Activated CD8-positive, alpha-beta memory T cell treated with anti-CD3 and anti-CD28 coated beads, Interleukin-2, amount 10 ng/mL, durations not matched to agents 7 days and 5 days (primary cell): ENCODE measurements around the gene ZNF211. TPM values are rescaled to one million over a fixed set of nuclear protein-coding genes. Genes with fewer than 3 reads are reported as not detected.

ENCODE experiments used
- ATAC-seq: fragments of 150-1000 bp; cut with Tn5 transposase; one replicate; pipeline ENCODE4 v1.10.0; 2021; ENCODE audit warnings: moderate library complexity
- CTCF ChIA-PET: fragments of 350-600 bp; sonication (Branson Sonifier 250); formaldehyde crosslinking; loops from one replicate; lab custom pipeline; 2021; ENCODE audit warnings: antibody characterized with exemption; lab: Charles Lee
- DNase-seq: peaks from one replicate; pipeline ENCODE4 v3.0.0-alpha.2; 2020
- H3K27ac Mint-ChIP-seq: one replicate; pipeline ENCODE4 v1.8.0; 2021; ENCODE audit warnings: mild to moderate bottlenecking, mixed read lengths
- H3K27me3 Mint-ChIP-seq: one replicate; pipeline ENCODE4 v1.8.0; 2021; ENCODE audit warnings: mixed read lengths
- H3K36me3 Mint-ChIP-seq: one replicate; pipeline ENCODE4 v1.8.0; 2021; ENCODE audit warnings: mild to moderate bottlenecking, mixed read lengths
- H3K4me1 Mint-ChIP-seq: one replicate; pipeline ENCODE4 v1.8.0; 2021; ENCODE audit warnings: mixed read lengths
- H3K4me3 Mint-ChIP-seq: one replicate; pipeline ENCODE4 v1.8.0; 2021; ENCODE audit warnings: mild to moderate bottlenecking, moderate library complexity, mixed read lengths
- H3K9me3 Mint-ChIP-seq: one replicate; pipeline ENCODE4 v1.8.0; 2022; ENCODE audit warnings: low read depth, mixed read lengths
- total RNA-seq, 2 experiments: library from RNA; stranded (reverse); gene quantifications; one replicate each; pipeline ENCODE4 v1.2.3, GENCODE V29; 2021

Gene ZNF211
- total RNA-seq, 2 experiments from 2014 or later: 14.2 to 15.1 TPM

DNA sequence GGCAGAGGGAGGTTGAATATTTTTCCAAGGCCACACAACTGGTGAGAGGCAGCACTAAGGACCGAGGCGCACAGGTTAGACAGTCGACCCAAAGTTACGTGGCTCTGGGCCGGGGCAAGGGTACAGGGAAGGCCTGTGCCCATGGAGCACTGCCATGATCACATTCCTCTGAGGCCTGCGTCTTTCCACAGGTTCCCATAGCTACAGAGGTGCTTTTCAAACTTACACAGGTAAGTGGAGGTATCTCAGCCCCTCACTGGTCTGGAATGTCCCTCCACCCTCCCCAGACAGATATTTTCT, 814 bp downstream of the ZNF211 start:
- Mint-ChIP-seq H3K36me3 (peaks cover 56% of the 10 kb centered on the region), H3K27ac (peak overlapping the region; percentile 83), H3K9me3 (peaks cover 29% of the 10 kb centered on the region), H3K27me3 (no peaks in the 10 kb centered on the region), H3K4me1 (peaks cover 18% of the 10 kb centered on the region), H3K4me3 (peak overlapping the region; percentile 84)
- DNase-seq: no peak
- ATAC-seq: no peak
- CTCF ChIA-PET: interaction anchor here (1.3 to 1.5 kb wide), 3 partner anchors 12 to 33 kb away, joined by 3 to 5 read pairs (median 3); partner anchors contain the start of gene ZNF134

DNA sequence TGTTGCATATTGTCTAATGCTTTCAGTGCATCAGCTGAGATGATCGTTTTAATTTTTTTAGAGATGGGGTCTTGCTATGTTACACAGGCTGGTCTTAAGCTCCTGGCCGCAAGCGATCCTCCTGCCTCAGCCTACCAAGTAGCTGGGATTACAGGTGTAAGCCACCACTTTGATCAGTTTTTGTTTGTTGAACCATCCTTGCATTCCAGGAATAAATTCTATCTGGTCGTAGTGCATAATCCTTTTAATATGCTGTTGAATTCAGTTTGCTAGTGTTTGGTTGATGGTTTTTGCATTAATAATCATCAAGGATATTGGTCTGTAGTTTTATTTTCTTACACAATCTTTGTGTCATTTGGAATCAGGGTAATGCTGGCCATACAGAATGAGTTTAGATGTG, 4.4 kb downstream of the ZNF211 start:
- peaks cover 80% of the 10 kb centered on the region for H3K36me3 Mint-ChIP-seq
- DNase-seq (no peak), ATAC-seq (no peak)
- H3K4me1 Mint-ChIP-seq: peaks cover 18% of the 10 kb centered on the region
- CTCF ChIA-PET: interaction anchor here (1.4 kb wide), 1 partner anchor 10 kb away, joined by 4 read pairs; no protein-coding TSS in a partner anchor
- peaks cover 46% of the 10 kb centered on the region for H3K9me3 Mint-ChIP-seq
- no peak overlapping the region for H3K4me3 Mint-ChIP-seq
- no peaks in the 10 kb centered on the region for H3K27me3 Mint-ChIP-seq
- H3K27ac Mint-ChIP-seq: no peak overlapping the region

DNA sequence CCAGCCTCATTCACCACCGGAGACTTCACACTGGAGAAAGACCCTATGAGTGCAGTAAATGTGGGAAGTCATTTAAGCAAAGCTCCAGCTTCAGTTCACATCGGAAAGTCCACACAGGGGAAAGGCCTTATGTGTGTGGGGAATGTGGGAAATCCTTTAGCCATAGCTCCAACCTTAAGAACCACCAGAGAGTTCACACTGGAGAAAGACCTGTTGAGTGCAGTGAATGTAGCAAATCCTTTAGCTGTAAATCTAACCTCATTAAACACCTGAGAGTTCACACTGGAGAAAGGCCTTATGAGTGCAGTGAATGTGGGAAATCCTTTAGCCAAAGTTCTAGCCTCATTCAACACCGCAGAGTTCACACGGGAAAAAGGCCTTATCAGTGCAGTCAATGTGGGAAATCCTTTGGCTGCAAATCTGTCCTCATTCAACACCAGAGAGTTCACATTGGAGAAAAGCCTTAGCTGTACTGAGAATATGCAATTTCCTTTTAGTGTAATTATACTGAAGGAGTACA, 8.8 kb downstream of the ZNF211 start:
- H3K36me3 Mint-ChIP-seq: peaks cover 69% of the 10 kb centered on the region
- H3K4me3 Mint-ChIP-seq: no peak overlapping the region
- no peaks in the 10 kb centered on the region for H3K4me1 Mint-ChIP-seq
- no peak overlapping the region for H3K27ac Mint-ChIP-seq
- no peak for DNase-seq
- no peaks in the 10 kb centered on the region for H3K27me3 Mint-ChIP-seq
- peaks cover 58% of the 10 kb centered on the region for H3K9me3 Mint-ChIP-seq
- ATAC-seq: no peak
- CTCF ChIA-PET: no interaction called here

DNA sequence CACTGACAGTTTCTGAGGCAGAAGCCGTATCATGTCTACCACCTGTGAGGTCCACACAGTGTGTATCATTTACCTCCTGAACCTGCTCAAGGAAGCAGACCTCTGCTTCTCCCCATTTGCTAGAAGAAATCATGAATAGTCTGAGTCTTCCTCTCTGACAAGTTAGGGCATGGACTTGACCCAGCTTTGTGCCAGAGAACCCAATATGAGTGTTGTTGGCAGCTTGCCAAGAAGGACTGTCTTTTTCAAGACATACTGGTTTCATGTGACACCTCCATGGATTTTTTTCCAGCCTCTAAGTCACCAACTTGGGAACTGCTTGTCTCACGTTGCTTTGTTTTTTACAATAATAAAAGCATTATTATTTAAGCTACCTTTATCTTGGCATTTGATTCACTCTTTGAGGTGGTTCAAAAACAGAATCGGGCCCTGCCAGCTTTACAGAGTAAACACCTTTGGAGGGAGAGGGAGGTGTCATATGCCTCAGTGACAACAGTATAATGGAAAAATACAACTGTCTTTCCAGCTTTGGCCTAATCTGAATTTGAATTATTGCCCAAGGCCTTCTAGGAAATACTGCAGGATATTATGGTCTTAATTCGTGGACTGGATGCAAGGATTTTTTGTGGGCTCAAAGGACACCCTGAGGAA, 9.6 kb downstream of the ZNF211 start:
- no peak for ATAC-seq
- CTCF ChIA-PET: no interaction called here
- H3K36me3 Mint-ChIP-seq: peaks cover 61% of the 10 kb centered on the region
- H3K4me3 Mint-ChIP-seq: no peak overlapping the region
- no peak for DNase-seq
- H3K4me1 Mint-ChIP-seq: no peaks in the 10 kb centered on the region
- H3K27ac Mint-ChIP-seq: no peak overlapping the region
- no peaks in the 10 kb centered on the region for H3K27me3 Mint-ChIP-seq
- H3K9me3 Mint-ChIP-seq: peaks cover 51% of the 10 kb centered on the region

DNA sequence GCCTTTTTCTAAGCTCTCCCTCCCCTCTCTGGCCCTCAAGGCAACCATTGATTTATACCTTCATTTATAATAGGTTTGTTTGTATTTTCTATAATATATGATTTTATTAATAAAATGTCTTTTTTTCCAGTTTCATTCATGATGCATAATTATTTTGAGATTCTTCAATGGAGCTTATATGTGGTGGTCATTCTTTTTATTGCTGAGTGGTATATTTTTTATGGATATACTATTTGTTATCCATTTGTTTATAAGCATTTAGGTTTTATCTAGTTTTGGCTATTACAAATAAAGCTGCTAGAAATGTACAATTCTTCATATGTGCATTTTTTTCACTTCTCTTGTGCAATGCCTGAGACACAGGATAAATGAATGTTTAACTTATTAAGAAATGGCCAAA, 10.8 kb downstream of the ZNF211 start:
- Mint-ChIP-seq H3K4me1 (no peaks in the 10 kb centered on the region), H3K27me3 (no peaks in the 10 kb centered on the region), H3K36me3 (peaks cover 51% of the 10 kb centered on the region), H3K4me3 (no peak overlapping the region), H3K9me3 (peaks cover 46% of the 10 kb centered on the region), H3K27ac (no peak overlapping the region)
- CTCF ChIA-PET: no interaction called here
- ATAC-seq (no peak), DNase-seq (no peak)

DNA sequence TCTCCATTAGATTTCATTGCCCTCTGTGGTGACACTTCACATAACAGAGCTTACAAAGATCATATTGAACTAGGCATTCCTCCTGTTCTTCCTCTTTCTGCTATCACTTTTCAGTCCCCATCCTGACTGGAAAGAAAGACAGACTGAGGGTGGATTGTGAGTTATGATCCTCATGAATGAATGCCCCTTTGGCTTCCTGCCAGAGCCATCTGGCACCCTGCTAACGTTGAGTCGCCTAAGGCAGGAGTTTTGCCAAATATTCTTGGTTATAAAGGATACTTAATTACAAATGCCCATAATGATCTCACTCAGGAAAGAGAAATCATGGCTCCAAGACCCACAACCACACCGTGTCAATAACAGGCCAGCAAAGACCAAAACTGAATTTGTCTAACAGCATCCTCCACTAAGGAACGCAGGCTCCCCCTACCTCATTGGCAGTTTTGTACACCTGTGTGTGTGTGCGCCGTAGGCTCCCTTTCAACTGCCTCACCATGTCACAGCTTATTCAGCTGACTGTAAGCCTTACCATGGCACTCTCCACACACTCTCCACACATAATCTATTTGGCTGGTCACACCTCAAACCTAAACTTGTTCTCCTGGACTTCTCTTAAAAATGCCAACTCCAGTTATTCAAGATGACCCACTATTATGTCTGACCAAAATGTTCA, 15.5 kb downstream of the ZNF211 start:
- Mint-ChIP-seq H3K36me3 (peaks cover 7% of the 10 kb centered on the region), H3K9me3 (peaks cover 18% of the 10 kb centered on the region), H3K4me1 (peaks cover 9% of the 10 kb centered on the region), H3K27me3 (no peaks in the 10 kb centered on the region), H3K4me3 (no peak overlapping the region), H3K27ac (no peak overlapping the region)
- CTCF ChIA-PET: no interaction called here
- DNase-seq: no peak
- no peak for ATAC-seq

DNA sequence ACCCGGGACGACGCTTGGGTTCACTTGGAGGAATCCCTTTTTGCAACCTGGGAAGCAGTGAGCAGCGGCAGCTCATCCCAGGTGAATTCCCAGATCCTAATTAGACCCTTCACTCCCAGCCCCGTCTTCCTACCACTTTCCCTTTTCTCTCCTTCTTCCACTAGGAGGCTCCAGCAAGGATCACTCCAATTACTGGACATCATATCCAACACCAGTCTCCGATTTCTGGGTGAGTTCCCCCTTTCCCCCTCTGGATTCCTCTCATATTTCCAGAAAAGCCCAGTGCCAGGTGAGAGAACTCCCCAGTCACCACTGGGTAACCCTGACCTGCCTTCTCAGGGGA, 18.7 kb downstream of the ZNF211 start:
- DNase-seq (no peak), ATAC-seq (no peak)
- Mint-ChIP-seq H3K9me3 (peaks cover 24% of the 10 kb centered on the region), H3K36me3 (peaks cover 4% of the 10 kb centered on the region), H3K4me3 (no peak overlapping the region), H3K27ac (no peak overlapping the region), H3K4me1 (peaks cover 12% of the 10 kb centered on the region), H3K27me3 (no peaks in the 10 kb centered on the region)
- CTCF ChIA-PET: no interaction called here

DNA sequence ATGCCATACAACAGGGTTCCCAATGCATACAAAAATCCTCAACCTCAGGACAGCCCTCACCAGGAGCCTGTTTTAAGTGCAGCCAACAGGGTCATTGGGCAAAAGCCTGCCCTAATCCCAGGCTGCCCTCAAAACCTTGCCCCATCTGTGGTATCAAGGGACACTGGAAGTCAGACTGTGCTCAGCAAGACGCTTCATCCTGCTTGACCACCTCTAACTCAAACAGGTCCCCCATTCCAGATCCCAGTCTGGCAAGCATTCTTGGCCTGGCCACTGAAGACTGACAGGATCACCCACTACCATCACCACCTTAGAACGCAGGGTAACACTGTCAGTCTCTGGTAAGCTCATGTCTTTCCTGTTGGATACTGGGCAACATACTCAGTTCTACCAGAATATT, 20.7 kb downstream of the ZNF211 start:
- H3K9me3 Mint-ChIP-seq: peaks cover 22% of the 10 kb centered on the region
- peaks cover 12% of the 10 kb centered on the region for H3K4me1 Mint-ChIP-seq
- DNase-seq: no peak
- CTCF ChIA-PET: interaction anchor here (1.5 kb wide), 1 partner anchor 28 kb away, joined by 4 read pairs; the partner anchor contains the start of gene ZNF551
- peaks cover 4% of the 10 kb centered on the region for H3K36me3 Mint-ChIP-seq
- no peak overlapping the region for H3K4me3 Mint-ChIP-seq
- H3K27me3 Mint-ChIP-seq: no peaks in the 10 kb centered on the region
- ATAC-seq: no peak
- no peak overlapping the region for H3K27ac Mint-ChIP-seq

DNA sequence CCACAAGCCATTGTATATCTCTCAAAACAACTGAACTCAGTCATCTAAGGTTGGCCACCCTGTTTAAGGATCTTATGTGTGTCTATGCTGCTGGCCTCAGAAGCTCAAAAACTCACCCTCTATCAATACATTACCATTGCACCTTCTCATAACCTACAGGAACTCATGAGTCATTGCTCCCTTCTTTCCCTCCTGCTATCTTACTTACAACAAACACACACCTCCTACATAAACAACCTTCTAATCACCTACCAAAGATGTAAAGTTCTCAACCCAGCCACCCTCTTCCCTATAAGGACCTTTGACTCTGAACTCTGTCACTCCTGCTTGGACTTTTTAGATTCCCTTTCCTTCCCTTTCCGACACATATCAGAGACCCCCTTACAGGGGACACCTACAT, 22.5 kb downstream of the ZNF211 start:
- H3K9me3 Mint-ChIP-seq: peaks cover 19% of the 10 kb centered on the region
- peaks cover 9% of the 10 kb centered on the region for H3K27me3 Mint-ChIP-seq
- peaks cover 12% of the 10 kb centered on the region for H3K4me1 Mint-ChIP-seq
- no peak overlapping the region for H3K27ac Mint-ChIP-seq
- CTCF ChIA-PET: interaction anchor here (0.9 kb wide), 1 partner anchor 54 kb away, joined by 3 read pairs; the partner anchor contains the start of gene ZNF154
- no peak overlapping the region for H3K4me3 Mint-ChIP-seq
- H3K36me3 Mint-ChIP-seq: peaks cover 4% of the 10 kb centered on the region
- ATAC-seq: no peak
- no peak for DNase-seq

DNA sequence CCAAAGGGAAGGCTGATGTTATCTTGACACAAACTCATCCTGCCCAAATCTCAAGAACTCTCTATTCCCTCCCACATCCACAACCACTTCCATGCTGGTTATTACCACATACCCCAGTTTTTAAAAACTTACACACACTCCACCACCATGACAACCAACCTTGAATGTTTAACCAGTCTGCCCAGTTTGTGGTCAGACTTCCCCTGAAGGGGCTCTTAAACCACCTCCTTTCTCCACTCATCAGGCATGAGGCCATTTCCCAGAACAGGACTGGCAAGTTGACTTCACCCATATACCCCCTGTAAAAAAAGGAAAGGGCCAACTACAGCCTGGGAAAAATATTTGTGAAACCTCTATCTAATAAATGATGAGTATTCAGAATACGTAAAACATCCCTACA, 23.4 kb downstream of the ZNF211 start:
- Mint-ChIP-seq H3K4me1 (peaks cover 10% of the 10 kb centered on the region), H3K4me3 (no peak overlapping the region), H3K27me3 (peaks cover 15% of the 10 kb centered on the region), H3K27ac (no peak overlapping the region), H3K36me3 (peaks cover 4% of the 10 kb centered on the region), H3K9me3 (peaks cover 19% of the 10 kb centered on the region)
- no peak for ATAC-seq
- DNase-seq: no peak
- CTCF ChIA-PET: no interaction called here

DNA sequence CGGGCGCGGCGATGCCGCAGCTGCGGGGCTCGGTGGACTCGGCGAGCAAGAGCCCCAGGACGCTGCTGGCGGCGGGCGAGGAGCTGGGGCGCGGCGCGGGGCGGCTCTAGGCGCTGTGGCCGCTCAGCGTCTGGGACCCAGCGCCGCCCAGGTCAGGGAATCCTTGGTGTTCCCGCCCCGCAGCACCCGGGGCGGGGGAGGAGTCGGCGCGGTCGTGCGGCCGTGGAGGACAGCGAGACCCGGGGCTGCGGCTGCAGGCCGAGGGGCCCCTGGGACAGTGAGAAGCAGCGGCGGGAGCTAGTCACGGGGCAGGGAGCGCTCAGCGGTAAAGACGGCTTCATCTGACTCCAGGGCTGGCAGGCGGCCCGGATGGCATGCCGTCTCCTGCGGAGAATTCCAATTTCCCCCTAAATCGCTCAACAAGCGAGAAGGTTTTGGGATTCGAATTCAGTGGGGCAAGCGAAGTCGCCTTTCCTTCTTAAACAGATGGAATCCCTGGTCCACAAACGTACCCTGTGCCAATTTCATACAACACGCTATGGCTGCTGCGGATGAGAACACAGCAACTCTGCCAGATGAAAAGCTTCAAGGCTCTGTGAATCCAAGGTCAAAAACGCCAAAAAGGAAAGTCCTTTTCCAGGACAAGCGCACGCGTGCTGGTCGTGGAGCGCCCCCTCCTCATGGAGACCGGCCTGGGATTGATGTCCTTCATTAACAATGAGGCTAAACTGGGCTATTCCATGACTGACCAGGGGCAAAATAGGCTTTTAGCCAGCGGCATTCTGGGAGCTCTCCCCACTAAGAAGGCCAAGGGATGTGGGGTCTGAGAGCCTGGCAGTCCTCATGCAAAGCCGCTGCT, 31.5 kb downstream of the ZNF211 start:
- no peaks in the 10 kb centered on the region for H3K9me3 Mint-ChIP-seq
- ATAC-seq: peak; percentile 47
- no peak overlapping the region for H3K27ac Mint-ChIP-seq
- no peak for DNase-seq
- H3K4me3 Mint-ChIP-seq: peak overlapping the region; percentile 66
- peaks cover 28% of the 10 kb centered on the region for H3K27me3 Mint-ChIP-seq
- CTCF ChIA-PET: no interaction called here
- peaks cover 2% of the 10 kb centered on the region for H3K4me1 Mint-ChIP-seq
- peaks cover 2% of the 10 kb centered on the region for H3K36me3 Mint-ChIP-seq

DNA sequence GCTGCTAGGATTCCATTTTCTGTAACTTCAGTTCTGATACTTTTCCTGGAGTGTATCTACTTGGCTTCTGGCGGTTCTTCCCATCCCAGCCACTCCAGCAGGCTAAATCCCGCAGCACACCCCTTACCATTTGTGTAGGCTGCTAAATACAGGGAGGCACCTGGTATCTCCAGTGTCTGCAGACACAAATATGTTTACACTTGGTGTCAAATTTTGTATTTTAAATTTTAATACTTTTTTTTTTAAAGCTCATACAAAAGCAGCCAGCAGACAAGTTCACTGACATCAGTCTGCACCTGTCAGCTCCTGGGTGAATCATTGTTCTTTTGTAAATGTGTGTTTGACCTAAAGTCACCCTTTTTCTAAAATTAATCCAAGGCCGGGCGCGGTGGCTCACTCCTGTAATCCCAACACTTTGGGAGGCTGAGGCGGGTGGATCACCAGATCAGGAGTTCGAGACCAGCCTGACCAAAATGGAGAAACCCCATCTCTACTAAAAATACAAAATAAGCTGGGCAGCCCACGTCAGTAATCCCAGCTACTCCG, 32.4 kb downstream of the ZNF211 start:
- ATAC-seq (no peak), DNase-seq (no peak)
- Mint-ChIP-seq H3K4me1 (peaks cover 2% of the 10 kb centered on the region), H3K4me3 (no peak overlapping the region), H3K27me3 (peaks cover 21% of the 10 kb centered on the region), H3K27ac (no peak overlapping the region), H3K9me3 (no peaks in the 10 kb centered on the region), H3K36me3 (peaks cover 2% of the 10 kb centered on the region)
- CTCF ChIA-PET: no interaction called here

DNA sequence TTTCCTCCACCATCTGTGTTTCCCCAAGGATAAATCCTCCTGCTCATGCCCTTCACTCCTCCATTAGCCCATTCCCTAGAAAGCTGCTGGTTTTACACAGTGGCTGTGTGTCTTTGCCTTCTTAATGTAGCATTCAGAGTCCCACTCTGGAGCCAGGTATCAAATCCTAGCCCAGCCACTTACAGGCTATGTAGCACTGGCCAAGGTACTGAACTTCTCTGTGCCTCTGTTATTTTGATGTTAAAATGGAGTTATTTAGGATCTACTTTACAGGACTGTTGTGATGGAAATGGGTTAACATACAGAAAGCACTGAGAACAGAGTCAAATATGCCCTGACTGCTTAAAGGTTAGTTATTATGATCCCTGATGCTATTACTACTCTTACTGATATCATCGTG, 34.3 kb downstream of the ZNF211 start:
- DNase-seq (no peak), ATAC-seq (no peak)
- H3K4me3 Mint-ChIP-seq: no peak overlapping the region
- CTCF ChIA-PET: no interaction called here
- peaks cover 3% of the 10 kb centered on the region for H3K36me3 Mint-ChIP-seq
- H3K27ac Mint-ChIP-seq: no peak overlapping the region
- H3K27me3 Mint-ChIP-seq: peaks cover 13% of the 10 kb centered on the region
- peaks cover 2% of the 10 kb centered on the region for H3K4me1 Mint-ChIP-seq
- H3K9me3 Mint-ChIP-seq: peaks cover 2% of the 10 kb centered on the region
